Bone marrow (tissue), 2 donors: ENCODE data around the gene KCND3.
"Not testable (repeated sequence)": the region's sequence is repeated elsewhere in the genome, so short reads cannot be mapped to it uniquely, and the experiment has no call there.

Experiments
- DNase-seq, 2 donors: peaks; one replicate each; lab custom pipeline; 2025; lab: John Stamatoyannopoulos, UW

The KCND3 gene

DNA sequence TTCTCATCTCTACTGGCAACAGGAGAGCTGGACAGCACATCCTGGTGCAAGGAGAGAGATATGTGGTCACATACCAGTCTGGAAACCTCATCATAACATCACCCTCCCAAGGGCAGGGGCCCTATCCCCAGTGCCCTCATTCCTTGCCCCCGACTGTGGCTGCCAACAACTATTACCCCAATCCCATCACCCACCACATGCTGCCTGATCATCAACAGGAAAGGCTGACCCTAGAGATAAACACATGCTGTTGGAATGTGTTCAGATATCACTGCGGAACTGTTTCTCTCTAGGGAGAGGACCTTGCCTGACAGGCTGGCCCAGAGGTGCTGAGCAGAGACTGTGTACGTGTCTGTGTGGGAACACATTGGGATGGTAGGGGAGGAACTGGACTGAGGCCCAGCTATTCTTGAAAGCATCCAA lies 245.8 kb downstream of the KCND3 start:
- no peak for DNase-seq

DNA sequence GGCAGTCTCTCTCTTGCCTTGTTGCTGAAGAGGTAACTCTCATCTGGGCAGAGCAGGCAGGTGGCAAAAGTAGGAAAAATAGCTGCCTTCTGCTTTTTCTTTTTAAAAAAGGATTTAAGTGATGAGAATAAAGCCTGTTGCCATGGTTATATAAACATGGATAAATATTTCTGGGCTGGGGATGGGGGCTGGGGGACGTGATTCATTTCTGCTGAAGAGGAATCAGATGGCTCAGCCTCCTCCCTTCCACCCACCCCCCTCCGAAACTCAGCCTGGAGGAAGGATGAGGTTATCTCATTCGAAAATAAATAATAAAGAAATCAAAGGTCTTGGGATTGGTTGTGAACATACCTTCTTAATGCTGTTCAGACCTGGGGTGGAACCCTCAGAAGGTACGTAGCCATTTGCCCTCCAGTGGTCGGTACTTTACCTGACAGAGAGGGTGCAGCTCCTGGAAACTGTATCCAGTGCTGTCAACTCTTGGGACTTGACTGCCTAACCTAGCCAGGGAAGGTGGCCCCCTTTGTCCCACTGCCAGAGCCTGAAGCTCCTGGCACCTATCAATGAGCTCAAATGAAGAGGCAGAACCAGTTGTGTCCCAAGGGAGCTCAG lies 246.4 kb downstream of the KCND3 start:
- no peak for DNase-seq

DNA sequence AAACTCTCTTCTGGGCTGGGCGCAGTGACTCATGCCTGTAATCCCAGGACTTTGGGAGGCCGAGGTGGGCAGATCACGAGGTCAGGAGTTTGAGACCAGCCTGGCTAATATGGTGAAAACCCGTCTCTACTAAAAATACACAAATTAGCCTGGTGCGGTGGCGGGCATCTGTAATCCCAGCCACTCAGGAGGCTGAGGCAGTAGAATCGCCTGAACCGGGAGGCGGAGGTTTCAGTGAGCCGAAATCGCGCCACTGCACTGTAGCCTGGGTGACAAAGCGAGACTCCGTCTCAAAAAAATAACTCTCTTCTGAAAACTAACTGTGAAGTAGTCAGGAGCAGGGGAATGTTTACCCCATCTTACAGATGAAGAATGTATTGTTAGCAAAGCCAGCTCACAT lies 247.2 kb downstream of the KCND3 start:
- not testable (repeated sequence) for DNase-seq

DNA sequence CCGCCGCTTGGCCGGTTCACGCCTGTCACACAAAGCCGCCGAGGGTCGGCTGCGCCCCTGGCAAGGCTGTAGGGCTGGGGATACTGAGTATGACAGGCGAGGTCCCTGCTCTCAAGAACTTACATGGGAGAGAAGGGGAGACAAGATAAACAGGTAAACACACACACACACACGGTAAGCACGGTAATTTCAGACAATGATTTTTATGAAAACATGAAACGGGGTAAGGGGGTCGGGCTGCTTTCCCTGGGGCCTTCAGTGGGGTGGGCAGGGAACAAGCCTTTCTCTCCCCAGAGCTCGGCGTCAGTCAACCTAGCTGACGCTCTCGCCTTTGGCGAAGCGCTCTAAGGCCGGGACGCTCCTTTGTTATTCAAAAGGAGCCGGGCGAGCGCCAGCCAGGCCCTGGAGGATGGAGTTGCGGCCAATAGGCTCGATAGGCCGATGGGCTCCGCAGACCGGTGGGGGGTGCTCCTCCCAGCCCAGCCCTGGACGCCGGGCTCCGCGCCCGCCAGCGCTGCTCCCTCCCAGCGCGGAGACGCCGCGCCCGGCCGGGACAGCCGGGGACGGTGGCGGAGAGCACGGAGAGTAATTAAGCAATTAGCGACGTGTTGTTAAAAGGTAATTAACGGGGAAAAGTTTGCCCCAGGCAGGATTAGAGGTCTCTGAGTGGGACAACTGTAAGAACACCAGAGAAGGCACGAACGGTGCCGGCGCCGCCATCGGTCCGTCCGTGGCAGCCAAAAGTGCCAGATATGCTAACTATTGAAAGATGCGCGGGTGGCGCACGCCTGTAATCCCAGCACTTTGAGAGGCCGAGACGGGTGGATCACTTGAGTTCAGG lies 249.3 kb downstream of the KCND3 start:
- no peak for DNase-seq

DNA sequence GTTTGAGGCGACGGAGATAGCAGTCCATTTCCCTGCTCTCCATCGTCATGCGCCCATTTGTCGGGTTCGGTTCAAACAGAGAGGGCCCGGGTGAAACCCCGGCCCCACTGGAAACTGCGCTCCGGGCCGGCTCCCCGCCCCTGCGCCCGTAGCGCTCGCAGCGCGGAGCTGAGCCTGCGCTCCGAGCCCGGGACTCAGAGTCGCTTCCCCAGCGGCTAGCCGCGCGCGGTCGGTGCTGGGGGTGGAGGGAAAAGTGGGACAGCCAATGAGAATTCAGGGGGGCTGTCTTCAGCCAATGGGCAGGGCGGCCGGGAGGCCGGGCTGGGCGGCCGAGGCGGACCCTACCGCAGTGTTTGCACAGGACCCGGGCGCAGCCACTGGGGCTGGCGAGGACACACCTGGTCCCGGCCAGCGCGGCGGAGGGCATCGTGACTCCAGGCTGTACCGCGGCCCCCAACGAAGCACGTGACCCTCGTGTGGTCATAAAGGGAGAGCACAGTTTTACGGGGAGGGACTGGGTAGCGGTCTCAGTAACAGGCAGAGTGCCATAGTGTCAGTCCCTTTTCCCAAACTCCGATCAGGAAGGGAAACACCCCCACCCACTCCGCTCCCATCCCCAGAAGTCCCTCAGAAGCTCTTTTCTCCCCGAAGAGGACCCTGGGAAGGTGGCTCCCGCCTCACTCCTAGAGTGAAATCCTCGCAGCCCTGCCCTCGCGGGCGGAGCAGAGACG lies 250.1 kb downstream of the KCND3 start, which contains the start of gene INKA2:
TSS of gene INKA2 (minus strand) at position 202 of the 731 bp plus-strand sequence. CDS start at position 49, 153 bp downstream.
- DNase-seq = peak; percentile 55 to 77

DNA sequence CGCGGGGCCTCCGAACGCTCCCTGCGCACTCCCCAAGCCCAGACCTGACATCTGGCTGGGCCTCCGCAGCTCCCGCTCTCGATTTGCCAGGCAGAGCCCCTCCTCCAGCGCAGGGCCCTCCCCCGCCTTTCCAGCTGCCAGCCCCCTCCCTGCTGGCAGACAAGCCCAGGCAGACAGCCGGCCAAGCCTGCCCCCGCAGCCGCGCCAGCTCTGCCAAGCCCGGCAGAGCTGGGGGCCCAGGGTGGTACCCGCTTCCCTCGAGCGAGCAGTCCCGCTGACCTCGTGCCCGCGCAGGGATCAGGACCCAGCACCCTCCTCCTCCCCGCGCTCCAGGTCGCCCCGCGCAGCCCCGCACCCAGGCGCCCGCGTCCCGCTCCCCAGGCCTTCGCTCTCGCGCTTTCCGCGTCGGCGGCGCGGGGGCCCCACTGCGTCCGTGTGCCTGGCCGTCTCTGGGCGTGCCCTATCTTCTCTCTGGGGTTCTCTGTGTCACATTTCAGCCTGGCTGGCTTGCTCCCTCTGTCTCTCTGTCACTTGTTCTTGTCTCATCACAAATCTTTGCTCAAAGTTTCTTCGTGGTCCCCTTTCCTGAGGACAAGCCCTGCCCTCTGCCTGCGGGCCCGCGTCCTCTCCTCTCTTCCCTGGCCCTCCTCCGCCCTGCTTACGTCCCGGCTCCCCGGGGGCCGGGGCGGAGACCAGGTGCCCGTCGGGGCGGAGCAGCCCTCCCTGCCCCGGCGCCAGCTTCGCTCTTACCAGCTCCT lies 250.9 kb downstream of the KCND3 start:
- peak in 1 of 2 donors; percentile 77 for DNase-seq

DNA sequence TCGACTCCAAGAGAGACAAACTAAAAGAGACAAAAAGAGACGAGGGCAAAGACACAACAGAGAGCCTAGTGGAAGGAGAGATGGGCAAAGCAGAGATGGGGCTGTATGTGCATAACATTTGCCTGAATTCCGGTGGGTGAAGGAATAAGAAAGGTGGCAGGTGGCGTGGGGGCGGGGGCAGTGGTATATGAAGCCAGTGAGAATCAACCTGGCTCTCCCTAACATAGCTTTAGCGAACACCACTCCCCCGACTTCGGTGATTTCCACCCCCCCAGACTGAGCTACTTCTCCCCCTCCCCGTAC lies 251.4 kb downstream of the KCND3 start:
- no peak for DNase-seq

DNA sequence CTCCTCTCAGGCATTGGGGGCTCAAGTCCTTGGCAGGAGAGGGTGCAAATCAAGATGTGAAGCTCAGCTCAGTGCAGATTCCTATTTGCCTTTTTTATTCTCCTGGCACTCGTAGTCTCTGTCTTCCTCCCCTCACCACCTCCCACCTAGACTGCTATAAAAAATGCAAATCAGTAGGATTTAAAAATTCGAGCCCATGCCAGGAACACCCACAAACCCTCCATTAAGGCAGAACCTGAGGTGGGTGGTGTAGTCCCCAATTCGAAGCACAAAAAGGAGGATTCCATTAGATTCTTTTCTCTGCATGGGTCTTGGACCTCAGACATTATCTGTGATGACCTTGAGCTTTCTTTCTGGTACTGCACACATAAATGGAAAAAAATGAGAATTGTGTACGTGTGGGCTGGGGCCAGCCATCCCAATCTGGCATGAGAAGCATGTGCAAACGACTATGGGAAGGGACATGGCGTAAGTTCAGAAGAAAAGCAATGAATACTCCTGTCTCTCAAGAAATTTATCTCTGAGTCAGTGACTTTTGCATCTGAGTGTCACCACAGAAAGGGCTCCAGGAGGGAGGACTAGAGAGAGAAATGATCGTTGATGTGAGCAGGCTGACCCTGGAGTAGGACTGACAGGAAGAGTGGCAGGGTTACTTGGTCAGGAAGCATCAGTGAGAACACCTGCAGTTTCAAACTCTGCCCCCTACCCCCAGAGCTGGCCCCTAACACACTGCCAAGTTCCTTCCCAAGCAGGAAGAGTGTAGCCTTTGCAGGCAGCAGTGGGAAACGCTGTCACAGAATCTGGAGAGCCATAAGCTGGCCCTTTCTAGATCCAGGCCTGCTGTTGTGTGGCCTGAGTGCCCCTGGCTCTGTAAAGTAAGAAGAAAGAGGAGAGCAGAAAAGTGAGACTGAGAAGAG lies 252.0 kb downstream of the KCND3 start:
- no peak for DNase-seq

DNA sequence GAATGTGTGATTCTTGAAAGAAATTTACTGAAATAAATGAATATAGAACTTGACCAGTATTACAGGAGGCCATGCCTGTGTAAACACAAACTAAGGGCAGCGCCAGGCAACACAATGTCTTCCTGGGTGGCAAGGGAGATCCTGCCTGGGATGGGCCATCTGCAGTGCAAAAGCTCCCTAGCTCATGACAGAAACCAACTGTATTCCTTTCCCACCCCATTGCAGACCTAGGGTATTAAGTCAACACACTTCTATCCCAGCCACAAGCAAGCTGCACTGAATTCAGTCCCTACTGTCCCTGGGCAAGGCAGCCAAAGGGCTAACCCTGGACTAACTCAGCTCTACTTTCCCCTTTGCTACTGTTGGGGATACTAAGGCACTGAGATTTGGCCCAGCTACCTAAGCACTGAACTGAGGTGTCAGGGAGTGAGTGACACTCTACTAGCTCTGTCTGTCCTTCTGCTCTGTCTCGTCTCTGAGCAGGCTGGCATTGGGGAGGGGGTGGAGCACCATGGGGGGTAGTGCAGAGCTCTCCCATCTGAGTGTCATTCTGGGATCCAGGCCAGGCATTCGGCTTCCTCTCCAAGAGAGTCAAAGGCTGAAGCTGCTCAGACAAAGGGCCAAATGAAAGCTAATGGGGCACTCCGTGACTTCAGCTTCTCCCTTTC lies 252.8 kb downstream of the KCND3 start:
- no peak for DNase-seq

DNA sequence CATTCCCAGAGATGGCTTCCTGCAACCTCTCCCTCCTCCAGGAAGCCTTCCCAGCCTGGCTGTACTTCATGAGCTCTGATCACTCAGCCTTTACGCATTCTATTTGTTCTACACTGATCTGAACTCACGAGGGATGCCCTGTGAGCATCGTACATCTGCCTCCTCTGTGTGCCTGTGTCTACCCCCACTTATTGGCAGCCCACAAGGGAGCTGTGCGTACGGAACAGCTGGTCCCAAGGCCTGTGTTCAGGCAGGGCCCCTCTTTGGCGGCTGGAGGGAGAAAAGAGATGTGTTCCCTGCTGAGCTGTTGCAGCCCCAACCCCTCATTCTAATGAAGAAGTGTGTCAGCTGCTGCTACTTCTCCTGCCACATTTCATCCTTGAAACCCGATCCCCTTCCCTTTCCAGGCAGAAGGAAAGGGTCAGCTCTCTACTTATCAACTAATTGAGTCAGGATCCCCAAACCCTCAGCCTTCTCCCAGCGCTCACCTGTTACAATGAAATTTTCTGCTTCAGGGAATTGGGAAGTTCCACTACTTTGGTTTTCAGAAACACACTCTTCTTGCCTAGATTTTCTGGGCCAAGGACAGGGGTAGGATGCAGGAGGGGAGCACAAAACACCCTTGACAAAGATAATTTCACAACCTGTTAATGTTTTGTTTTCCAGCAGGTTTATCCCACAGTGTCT lies 253.5 kb downstream of the KCND3 start:
- no peak for DNase-seq

DNA sequence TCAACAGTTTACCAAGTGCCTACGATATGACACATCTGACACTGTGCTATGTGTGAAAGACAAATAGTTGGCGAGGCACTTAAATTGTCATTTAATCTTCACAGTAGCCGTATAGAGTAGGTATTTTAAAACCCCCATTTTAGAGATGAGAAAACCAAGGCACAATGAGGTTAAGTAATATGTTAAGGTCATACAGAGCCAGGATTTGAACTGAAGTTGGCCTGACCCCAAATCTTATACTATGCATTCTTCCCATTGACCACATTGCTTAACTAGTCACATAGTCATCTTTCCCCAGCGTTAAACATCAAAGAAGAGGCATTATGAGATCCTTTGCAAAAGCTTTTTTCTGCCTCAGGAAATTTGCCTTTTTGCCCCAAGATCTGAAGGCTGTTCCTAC lies 254.1 kb downstream of the KCND3 start:
- no peak for DNase-seq

DNA sequence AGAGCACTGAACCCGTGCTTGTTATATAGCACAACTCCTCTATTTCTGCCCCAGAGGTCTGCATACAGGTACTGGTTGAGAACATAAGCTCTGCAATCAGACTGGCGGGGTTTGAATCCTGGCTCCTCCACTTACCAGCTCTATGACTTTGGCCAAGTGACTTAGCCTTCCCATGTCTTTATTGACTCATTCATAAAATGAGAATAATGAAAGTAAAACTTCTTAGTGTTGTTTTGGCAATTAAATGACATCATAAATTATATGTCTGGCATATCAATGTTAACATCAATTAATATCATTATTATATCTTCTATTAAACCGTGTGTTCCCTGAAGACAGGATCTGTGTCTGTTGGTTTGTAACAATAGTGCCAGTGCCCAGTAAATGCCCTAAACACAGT lies 254.6 kb downstream of the KCND3 start:
- DNase-seq = no peak

DNA sequence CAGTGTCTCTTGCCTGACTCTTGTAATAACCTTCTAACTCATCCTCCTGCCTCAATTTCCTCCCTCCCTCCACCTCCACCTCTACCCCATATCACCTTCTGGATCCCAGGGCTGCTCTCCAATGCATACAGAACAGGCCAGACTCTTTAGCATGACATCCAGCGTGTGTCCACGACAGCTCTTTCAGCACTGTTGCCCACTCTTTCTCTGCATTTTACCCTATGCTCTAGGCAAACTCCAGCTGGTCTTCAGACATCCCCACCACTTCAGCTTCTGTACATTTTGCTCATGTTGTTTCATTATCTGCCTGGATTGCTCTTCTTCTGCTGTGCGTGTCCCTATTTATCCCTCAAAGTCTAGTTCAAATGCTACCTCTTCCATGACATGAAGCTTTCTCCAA lies 255.0 kb downstream of the KCND3 start:
- DNase-seq = no peak

DNA sequence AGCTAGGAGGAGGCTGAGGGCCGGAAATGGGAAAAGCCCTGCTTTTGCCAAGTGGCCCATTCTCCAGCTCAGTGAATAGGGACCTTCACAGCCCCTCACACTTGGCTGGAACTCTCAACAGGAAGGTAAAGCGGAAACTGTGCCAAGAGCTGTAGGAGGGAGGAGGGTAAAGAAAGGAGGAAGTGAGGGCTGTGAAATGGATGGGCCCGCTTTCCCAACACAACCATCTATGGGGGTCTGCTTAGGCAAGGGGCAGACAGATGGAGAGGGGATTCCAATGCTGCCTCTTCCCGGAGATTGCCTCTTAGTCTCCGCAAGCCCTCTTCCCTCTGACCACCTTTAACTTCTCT lies 255.5 kb downstream of the KCND3 start:
- DNase-seq = no peak

DNA sequence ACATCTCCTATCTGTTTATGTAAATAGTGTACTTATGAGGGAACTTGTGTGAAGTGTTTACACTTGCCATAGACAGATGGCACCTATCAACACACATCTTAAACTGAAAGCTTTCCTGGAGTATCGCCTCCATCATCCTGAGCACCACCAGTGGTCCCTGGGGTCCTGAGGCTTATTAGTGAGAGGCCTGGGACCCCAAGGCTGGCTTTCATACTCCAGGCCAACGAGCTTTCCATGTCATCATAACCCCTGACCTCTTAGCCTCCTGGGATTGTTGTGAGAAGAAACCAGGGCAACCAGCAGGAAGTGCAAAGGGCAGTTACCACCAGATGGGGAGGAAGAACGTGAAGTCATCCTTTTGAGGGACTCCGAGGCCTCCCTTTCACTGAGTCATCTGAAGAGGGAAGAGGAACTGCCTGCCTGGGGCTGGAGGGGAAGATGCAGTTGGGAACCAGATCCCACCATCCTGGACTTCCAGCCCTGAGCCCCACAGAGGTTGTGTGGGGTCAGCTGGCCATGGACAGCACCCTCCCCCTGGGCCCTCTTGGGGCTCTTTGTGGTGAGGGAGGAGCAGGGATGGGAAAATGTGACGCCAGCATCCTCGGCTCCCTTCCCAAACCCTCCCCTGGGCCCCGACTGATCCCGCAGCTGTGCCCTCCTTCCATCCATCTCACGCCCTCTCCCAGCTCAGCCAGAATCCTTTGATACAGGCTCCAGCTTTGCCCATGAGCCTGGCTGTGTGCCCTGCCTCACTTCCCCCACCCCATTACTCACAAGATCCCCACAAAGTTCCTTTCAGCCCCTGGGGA lies 256.1 kb downstream of the KCND3 start:
- peak; percentile 61 to 86 for DNase-seq

DNA sequence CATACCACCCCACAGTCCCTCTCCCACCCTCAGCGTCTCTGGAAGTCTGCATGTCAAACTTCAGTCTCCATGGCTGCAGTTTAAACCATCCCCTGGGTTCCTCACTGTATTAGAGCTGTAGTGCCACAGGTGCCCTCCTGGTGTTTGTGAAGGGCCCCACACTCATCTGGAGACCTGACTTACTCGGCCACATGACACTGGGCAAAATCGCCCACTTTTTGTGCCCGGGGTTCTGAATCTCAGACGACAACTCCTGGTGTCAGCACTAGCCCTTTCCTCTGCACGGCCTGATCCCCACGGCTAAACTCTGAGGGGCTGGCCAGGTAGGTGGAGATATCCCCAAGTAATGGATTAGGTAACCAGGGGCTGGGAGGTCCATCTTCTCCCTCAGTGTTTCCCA lies 256.8 kb downstream of the KCND3 start:
- DNase-seq = no peak

DNA sequence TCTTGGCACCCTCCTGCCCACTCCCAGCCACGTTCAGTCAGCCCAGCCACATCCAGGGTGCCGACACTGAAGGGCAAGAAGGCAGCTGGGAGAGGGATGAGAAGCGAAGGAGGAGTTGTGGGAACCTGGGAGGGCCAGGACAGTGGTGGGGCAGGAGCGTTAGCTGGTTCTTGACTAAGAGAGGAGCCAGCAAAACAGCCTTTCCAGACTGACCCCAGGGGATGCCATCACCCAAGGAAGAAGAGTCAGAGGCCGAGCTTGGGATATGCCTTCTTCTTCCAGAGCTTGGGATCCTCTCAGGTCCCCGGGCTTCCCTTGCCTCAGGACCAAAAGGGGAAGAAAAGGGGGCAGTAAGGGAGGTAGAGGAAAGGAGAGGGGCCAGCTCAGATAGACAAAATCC lies 257.5 kb downstream of the KCND3 start:
- no peak for DNase-seq

DNA sequence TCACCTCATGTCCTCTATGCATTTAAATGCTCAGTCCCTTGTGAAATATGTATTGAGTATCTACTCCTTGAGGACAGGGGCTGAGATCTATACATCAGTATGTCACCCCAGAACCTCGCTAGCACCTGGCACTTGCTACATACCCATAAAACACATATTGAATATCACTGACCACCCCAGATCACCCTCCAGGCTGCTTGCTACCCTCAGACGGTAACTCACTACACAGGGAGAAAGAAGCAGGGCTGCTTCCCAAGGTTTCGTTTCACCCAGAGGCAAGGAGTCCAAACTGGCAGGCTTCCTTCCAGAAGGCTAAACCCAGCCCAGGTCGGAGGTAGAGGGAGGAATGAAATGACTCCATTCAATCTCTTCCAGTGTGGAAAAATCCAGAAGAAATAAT lies 258.8 kb downstream of the KCND3 start:
- DNase-seq = no peak

DNA sequence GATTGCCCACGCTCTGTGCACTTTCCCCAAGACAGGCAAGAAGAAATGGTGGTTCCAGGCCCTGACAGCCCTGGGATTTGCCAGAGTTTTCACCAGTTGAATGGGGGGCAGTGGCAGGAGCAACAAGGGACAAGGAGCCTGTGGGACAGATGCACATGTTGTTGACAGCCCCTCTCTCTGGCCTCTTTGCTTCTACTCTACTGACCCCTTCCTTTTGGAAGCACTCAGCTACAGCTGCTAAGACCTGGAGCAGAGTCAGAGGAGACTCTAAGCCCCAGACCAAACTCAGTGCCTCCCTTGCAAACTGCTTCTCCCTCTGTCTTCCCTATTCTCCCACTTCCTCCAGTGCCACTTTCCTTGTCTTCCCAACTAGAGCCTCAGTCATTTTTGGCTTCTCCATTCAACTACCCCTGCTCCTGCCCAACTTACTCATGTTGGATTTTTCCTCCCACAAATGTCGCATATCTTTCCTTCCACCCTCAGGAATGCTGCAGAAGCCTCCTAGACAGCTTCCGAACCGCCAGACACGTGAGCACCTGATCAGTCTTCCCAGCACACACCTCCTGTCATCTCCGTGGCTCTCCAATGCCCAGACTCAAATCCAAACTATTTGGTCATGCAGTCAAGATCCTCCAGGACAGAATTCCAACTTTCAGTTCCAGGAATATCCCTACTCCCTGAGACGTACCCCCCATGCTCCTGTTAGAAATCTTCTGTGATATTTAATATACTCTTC lies 259.4 kb downstream of the KCND3 start:
- DNase-seq = no peak
